ENCODE data around the gene RNLS. TPM values are rescaled to one million over a fixed set of nuclear protein-coding genes. Genes with fewer than 3 reads are reported as not detected.

The RNLS gene
- total RNA-seq, result 2.6 and 5.5 TPM in 2 replicates

DNA sequence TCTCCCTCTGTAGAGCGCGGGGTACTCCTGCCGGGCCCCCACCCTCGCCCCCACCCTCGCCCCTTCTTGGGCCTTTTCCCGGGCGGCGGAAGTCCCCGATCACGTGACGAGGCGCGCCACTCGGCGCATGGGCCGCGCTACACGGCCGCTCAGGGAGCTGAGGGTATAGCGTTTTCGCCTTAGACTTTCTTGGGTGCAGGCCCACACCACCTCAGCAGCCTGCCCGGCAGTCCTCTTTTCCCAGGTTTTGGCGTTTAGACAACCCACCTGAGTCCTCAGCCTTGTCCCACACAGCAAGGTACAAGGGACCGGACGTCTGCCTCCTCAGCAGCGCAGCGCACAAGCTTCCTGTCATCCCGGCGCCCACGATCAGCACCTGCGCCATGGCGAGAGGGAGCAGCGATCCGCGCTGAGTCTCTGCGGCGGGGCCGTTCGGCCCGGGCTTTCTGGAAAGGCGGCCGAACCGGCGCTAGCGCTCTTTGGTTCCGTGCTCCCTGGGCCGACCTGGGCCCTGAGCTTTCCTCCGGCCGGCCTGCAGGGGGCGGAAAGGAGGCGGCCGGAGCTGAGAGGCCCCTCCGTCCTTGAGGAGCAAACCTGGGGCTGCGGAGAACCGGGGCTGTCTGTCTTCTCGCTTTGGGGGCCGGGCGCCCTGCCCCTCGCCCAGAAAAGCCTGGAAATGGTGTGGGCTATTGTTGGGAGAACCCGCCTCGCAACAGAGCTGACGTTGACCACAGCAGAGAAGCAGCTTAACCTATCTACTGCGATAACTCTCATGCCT, at the start of gene RNLS:
TSS of gene RNLS (minus strand) at position 513 of the 778 bp plus-strand sequence.

DNA sequence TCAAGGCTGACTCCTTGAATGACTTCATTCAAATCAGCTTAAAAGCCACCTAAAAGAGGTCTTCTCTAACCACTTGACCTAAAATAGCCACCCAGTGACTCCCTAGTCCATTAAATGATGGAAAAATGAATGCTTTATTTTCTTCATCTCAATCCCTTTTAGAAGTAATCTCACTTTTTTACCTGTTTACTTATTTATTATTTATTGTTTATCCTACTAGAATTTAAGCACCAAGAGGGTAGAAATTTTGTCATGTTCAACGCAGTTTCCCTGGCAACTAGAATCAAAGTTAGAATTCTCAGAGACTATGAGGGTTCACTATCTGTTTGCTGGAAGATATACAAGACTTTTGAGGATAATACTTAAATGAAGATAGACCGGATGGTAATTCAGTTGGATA, 3.3 kb upstream of the RNLS start, which contains the start of gene LIPJ:
TSS of gene LIPJ (plus strand) at position 301 of the 400 bp plus-strand sequence. CDS start 3,926 bp downstream, outside the sequence.

Small RNAs within 50 kb of the gene (small RNA-seq; reads per million reads assigned to genes)
- not detected for gene AL353149.1
- not detected for gene RF00019

Other genes with a start within 250 kb of the RNLS start
- gene LIPJ, start 3.4 kb upstream of the RNLS start, total RNA-seq, result under 0.01 TPM in 1 of 2 replicates, not detected in the other
- gene LIPF, start 81.1 kb upstream of the RNLS start, total RNA-seq, result not detected in 2 replicates
- gene LIPK, start 122.9 kb upstream of the RNLS start, total RNA-seq, result not detected in 2 replicates
- gene LIPN, start 176.7 kb upstream of the RNLS start, total RNA-seq, result not detected in 2 replicates
- gene LIPM, start 219.4 kb upstream of the RNLS start, total RNA-seq, result not detected in 2 replicates